ENCODE measurements around the gene SH3GL2.

Gene SH3GL2

GRCh38 chr9:17611917-17612316 is 33.1 kb downstream of the SH3GL2 start:
- DNase-seq: no peak

DNA sequence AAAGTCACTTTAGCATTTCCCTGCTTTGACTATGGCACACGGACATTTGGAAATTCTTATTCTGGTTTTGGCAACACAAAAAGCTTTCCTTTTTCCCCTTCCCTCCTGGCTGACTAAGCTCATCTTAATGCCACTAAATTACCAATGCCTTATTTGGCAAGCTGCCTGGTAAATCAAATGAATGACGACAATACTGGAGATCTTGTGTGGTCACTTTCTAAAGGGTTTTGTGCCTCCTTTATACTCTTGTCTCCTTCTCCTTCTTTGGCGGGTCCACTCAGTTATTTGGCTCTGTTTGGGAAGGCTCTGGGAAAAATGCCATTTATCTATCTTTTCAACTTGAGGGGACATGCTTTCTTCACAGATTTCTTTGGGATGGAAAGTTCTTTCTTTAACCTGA is 34.9 kb downstream of the SH3GL2 start:
- DNase-seq: no peak

DNA sequence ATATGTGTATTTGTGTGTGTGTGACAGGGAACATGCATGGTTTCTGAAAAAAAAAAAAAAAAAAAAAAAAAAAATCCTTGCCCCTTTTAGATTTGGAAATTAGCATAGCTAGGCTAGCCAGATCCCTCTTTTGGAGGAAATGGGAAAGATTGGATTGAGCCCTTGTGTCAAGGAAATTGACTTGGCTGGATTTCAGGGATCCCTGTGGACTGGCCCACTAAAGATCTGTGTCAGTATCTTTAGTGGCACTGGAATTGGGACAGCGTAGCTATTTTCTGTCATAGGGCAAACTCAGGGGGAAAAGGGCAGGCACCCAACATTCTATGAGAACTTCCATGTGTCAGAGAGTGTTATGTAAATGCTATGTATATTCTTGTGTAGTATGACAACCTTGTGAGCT is 35.4 kb downstream of the SH3GL2 start:
- DNase-seq: no peak

- no peak for DNase-seq
Observed at GRCh38 chr9:17614903-17615302, 36.0 kb downstream of the SH3GL2 start.

GRCh38 chr9:17622141-17622540 is 43.3 kb downstream of the SH3GL2 start:
- no peak for DNase-seq

DNA sequence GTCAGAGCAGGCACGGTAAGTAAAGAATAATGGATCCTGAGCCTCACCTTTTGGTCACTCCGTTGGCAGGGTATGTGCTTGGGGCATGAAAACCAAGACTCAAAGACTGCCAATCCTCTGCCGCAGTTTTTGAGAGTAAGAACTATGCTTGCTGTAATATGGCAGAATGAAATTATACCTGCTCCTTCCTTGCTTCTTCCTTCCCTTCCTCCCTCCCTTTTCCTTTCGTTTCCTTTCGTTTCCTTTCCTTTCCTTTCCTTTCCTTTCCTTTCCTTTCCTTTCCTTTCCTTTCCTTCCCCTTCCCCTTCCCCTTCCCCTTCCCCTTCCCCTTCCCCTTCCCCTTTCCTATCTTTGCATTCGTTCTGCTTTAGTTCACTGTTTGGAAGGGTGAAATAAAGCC is 43.9 kb downstream of the SH3GL2 start:
- no peak for DNase-seq

DNA sequence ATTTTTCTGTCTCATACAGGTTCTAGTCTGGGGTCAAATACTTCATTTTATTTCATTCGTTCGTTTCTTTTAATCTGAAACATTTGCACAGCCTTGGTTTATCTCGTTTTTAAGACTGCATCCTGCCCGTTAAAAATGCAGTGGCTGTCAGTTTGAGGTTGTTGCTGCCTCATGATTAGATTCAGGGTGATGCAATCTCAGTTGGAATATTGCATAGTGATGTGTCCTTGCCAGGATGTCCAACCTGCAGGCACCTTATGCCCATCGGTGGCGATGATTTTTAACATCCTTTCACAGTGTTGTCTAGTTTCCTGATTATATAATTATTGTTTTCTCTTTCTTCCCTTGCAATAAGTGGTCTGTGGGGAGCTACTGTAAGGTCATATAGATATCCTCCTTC is 45.1 kb downstream of the SH3GL2 start:
- DNase-seq: no peak

- DNase-seq: no peak
Observed at GRCh38 chr9:17624571-17624970, 45.7 kb downstream of the SH3GL2 start.

GRCh38 chr9:17625644-17626388 is 47.0 kb downstream of the SH3GL2 start:
- no peak for DNase-seq

GRCh38 chr9:17627641-17628040 is 48.8 kb downstream of the SH3GL2 start:
- peak; percentile 93 for DNase-seq

GRCh38 chr9:17628624-17629023 is 49.8 kb downstream of the SH3GL2 start:
- no peak for DNase-seq

DNA sequence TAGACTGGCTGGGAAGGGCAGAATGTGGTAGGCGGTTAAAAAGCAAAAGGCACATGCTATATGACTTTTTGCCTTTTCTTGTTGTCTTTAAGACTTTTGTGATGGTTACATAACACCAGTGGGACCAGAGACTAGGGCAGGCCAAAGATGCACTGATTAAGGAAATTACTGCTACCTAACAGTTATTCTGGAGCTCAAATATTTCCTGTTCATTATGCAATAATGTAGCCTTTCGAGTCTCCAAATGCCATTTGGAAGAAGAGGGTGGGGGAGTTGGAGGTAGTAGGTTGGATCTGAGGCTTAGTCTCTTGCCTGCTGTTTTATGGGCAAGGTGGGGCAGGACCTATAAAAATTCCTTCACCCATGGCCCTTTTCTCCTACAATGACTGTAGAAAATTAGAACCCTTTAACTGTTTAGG is 51.7 kb downstream of the SH3GL2 start:
- DNase-seq: no peak

GRCh38 chr9:17631396-17631795 is 52.5 kb downstream of the SH3GL2 start:
- DNase-seq: no peak

DNA sequence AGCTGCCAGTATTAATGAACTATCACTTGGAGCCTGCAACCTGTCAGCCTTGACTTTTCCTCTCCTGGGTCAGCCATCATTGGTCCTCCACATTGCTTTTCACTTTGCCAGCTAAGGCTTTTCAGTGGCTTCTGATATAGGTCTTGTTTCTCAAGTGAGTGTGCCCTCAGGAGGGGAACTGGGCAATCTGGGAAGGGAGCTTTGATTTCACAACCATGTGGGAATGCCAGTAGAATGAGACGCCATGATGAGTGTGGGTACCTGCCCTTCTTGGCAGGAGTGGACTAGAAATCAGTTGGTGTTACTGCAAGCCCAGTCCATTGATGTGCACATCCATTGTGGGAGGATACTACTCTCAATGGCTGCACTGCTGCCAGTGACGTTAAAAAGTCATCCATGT is 54.1 kb downstream of the SH3GL2 start:
- DNase-seq: no peak

- DNase-seq: no peak
Observed at GRCh38 chr9:17635115-17635890, 56.4 kb downstream of the SH3GL2 start.

- DNase-seq: no peak
Observed at GRCh38 chr9:17636349-17636748, 57.5 kb downstream of the SH3GL2 start.

DNA sequence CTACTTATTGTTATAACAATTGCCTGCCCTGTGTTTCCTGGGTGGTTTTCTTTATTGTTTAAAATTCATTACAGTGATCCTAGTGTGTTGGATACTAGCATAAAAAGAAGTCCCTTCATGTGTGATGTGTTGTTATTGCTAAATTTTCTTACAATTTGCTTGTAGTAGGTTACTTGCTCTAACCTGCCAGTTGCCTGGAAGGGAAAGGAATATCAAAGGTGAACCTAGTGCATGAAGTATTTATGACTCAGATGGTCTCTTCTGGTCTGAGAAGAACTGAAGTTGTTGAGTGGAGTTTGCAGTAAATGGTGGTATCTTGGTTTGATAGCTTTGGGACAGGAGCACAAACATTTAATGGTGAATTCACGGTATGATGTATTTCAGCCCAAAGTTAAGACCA is 58.0 kb downstream of the SH3GL2 start:
- no peak for DNase-seq

GRCh38 chr9:17637229-17637628 is 58.4 kb downstream of the SH3GL2 start:
- no peak for DNase-seq

GRCh38 chr9:17648516-17648915 is 69.7 kb downstream of the SH3GL2 start:
- DNase-seq: no peak

- no peak for DNase-seq
Observed at GRCh38 chr9:17651725-17652124, 72.9 kb downstream of the SH3GL2 start.

- DNase-seq: no peak
Observed at GRCh38 chr9:17653947-17654465, 75.1 kb downstream of the SH3GL2 start.

- DNase-seq: no peak
Observed at GRCh38 chr9:17656889-17657288, 78.0 kb downstream of the SH3GL2 start.

DNA sequence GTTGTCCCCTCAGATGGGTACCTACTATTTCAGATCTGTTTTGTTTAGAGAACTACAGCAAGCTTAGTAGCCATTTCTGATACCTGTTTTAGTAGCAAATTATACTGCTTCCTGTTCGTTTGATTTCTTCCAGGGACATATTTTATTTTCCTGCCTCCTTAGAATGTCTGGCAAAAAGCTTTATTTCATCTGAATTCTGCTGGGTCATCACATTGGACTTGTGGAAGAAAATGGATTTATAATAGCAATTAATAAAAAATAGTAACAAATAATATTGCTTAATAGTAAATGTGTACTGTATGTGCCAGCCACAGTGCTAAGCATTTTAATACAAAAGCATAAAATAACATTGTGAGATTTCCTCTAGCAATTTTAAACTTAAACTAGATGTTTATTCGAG is 79.4 kb downstream of the SH3GL2 start:
- DNase-seq: no peak

DNA sequence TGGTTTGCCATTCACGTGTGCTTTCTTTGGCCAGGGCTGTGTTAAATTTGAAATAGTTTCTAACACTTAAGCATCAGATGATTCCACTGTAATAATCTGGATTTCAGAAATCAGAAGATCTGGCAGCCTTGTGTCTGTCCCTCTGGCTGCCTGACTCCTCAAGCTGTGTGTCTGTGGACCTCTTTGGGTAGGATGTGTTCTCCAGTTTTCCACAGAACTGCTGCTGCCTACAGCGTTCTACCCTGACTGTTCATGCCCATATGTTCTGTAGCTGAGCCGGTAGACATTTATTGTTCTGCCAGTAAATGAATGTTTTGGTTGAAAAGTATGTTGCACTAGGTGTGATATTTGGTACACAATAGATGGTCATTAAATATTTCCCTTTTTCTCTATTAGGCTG is 81.3 kb downstream of the SH3GL2 start:
- no peak for DNase-seq

Measured in NCI-H1092 (cell line).